ENCODE data around the gene SCART1.
"Not testable (repeated sequence)": the region's sequence is repeated elsewhere in the genome, so short reads cannot be mapped to it uniquely, and the experiment has no call there.

The SCART1 gene

DNA sequence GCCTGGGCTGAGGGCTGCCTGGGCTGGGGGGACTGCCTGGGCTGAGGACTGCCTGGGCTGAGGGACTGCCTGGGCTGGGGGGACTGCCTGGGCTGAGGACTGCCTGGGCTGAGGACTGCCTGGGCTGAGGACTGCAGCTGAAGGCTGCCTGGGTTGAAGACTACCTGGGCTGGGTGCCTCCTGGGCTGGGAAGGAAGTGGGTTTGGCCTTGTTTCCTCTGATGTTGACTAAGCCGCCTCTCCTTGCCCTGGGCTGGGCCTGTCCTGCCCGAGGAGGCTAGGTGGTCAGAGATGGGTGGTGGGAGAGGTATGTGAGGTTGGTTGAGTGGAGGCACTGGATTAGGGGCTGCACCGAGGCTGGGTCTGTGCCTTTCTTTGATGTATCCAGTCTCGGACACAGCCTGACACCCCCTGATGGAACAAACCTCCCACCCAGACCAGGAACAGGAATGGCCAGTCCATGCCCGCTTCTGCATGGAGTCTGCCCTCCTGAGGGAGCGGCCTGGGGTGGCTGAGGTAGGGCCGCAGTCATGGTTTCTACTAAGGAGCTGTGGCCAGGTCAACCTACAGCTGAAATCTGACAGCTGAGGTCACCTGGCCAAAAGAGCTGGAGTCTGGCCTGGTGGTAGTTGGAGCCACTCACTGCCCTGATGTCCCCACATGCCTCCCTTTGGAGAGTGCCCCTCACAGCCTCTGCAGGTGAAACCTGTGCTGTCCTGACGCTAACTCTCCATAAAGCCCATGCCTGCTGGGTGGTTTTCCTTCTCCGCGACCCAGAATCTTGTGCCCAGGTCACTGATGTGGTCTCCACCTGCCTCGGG lies 22.3 kb downstream of the SCART1 start:
- peaks cover 7% of the 10 kb centered on the region for H3K27me3 ChIP-seq (ENCODE audit: insufficient read depth, low read length)
- H2AFZ ChIP-seq (ENCODE audit: low read depth, low read length): no peak overlapping the region
- no peaks in the 10 kb centered on the region for H3K9me3 ChIP-seq (ENCODE audit: low read length)
- H3K4me1 ChIP-seq (ENCODE audit: insufficient read depth, low read length): no peaks in the 10 kb centered on the region
- no peaks in the 10 kb centered on the region for H3K36me3 ChIP-seq (ENCODE audit: insufficient read depth, low read length)
- no peak overlapping the region for H3K4me3 ChIP-seq (ENCODE audit: low read length)

- Histone ChIP-seq H3K4me3 (ENCODE audit: low read length) (no peak overlapping the region), H3K9me3 (ENCODE audit: low read length) (no peaks in the 10 kb centered on the region), H3K36me3 (ENCODE audit: insufficient read depth, low read length) (no peaks in the 10 kb centered on the region), H3K4me1 (ENCODE audit: insufficient read depth, low read length) (no peaks in the 10 kb centered on the region), H2AFZ (ENCODE audit: low read depth, low read length) (no peak overlapping the region), H3K27me3 (ENCODE audit: insufficient read depth, low read length) (peaks cover 13% of the 10 kb centered on the region)
Observed at GRCh38 chr10:133476641-133476990, 22.9 kb downstream of the SCART1 start.

- H3K27me3 ChIP-seq (ENCODE audit: insufficient read depth, low read length): peaks cover 14% of the 10 kb centered on the region
- no peaks in the 10 kb centered on the region for H3K4me1 ChIP-seq (ENCODE audit: insufficient read depth, low read length)
- no peaks in the 10 kb centered on the region for H3K36me3 ChIP-seq (ENCODE audit: insufficient read depth, low read length)
- H2AFZ ChIP-seq (ENCODE audit: low read depth, low read length): no peak overlapping the region
- no peaks in the 10 kb centered on the region for H3K9me3 ChIP-seq (ENCODE audit: low read length)
- H3K4me3 ChIP-seq (ENCODE audit: low read length): no peak overlapping the region
Observed at GRCh38 chr10:133481086-133481643, 27.4 kb downstream of the SCART1 start.

DNA sequence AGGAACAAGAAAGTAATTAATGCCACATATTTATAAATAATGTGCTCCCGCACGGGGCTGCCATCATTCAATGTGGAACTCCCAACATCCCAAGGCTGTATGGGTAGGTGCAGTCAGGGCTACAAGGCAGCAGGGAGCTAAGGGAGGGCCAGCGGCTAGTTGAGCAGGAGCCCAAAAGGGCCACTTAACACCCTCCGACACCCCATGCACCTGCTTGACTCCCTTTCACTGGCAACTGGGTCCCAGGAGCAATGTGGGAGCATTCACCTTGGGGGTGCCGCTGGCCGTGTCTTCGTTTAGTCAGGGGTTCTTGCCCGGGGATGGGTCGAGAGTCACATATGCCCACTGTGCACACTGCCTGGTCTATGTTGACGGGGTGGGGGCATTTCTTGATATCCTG lies 27.9 kb downstream of the SCART1 start:
- Histone ChIP-seq H3K4me3 (ENCODE audit: low read length) (no peak overlapping the region), H3K4me1 (ENCODE audit: insufficient read depth, low read length) (no peaks in the 10 kb centered on the region), H3K9me3 (ENCODE audit: low read length) (no peaks in the 10 kb centered on the region), H3K27me3 (ENCODE audit: insufficient read depth, low read length) (peaks cover 14% of the 10 kb centered on the region), H3K36me3 (ENCODE audit: insufficient read depth, low read length) (no peaks in the 10 kb centered on the region), H2AFZ (ENCODE audit: low read depth, low read length) (no peak overlapping the region)

GRCh38 chr10:133484818-133485217 lies 31.1 kb downstream of the SCART1 start:
- H2AFZ ChIP-seq (ENCODE audit: low read depth, low read length): no peak overlapping the region
- H3K27me3 ChIP-seq (ENCODE audit: insufficient read depth, low read length): peaks cover 14% of the 10 kb centered on the region
- no peaks in the 10 kb centered on the region for H3K36me3 ChIP-seq (ENCODE audit: insufficient read depth, low read length)
- no peak overlapping the region for H3K4me3 ChIP-seq (ENCODE audit: low read length)
- no peaks in the 10 kb centered on the region for H3K9me3 ChIP-seq (ENCODE audit: low read length)
- H3K4me1 ChIP-seq (ENCODE audit: insufficient read depth, low read length): no peaks in the 10 kb centered on the region

- no peak overlapping the region for H2AFZ ChIP-seq (ENCODE audit: low read depth, low read length)
- no peaks in the 10 kb centered on the region for H3K4me1 ChIP-seq (ENCODE audit: insufficient read depth, low read length)
- peaks cover under 1% of the 10 kb centered on the region for H3K27me3 ChIP-seq (ENCODE audit: insufficient read depth, low read length)
- no peak overlapping the region for H3K4me3 ChIP-seq (ENCODE audit: low read length)
- H3K36me3 ChIP-seq (ENCODE audit: insufficient read depth, low read length): no peaks in the 10 kb centered on the region
- no peaks in the 10 kb centered on the region for H3K9me3 ChIP-seq (ENCODE audit: low read length)
Observed at GRCh38 chr10:133487085-133487484, 33.3 kb downstream of the SCART1 start.

- Histone ChIP-seq H3K4me1 (ENCODE audit: insufficient read depth, low read length) (no peaks in the 10 kb centered on the region), H3K36me3 (ENCODE audit: insufficient read depth, low read length) (no peaks in the 10 kb centered on the region), H2AFZ (ENCODE audit: low read depth, low read length) (no peak overlapping the region), H3K27me3 (ENCODE audit: insufficient read depth, low read length) (no peaks in the 10 kb centered on the region), H3K9me3 (ENCODE audit: low read length) (no peaks in the 10 kb centered on the region), H3K4me3 (ENCODE audit: low read length) (no peak overlapping the region)
Observed at GRCh38 chr10:133488354-133488753, 34.6 kb downstream of the SCART1 start.

DNA sequence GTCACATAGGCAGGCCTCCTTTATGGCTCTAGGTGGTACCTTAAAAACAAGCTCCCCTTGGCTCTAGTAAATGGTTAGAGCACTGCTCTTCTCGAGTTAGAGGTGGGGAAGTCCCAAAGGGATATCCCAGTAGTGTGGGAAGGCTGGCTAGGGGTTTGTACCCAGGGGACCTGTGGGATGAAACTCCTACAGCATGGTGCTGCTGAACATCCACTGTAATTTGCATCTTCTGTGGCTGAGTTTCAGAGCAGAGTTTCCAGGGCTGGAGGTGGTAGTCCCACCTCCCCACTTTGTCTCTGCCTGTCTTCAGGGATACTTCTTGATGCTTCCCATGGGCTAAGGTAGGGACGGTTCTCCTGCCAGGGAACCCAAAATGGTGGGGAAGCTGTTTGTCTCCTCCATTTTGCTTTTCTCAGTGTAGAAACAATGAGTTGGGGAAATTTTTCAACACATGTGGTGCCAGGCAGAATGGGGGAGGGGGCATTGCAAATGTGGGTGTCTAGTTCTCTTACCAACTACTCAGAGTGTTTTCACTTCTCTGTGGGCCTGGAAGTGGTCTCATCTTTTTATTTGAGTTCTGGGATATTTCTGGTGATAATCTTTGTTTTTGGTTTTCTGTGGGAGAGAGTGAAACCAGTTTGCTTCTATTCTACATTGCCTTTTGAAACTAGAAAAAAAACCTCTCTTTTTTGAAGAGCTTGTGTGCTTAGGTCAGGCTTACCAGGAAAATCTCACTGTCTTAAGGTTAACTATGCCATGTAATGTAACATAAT lies 36.3 kb downstream of the SCART1 start:
- H3K4me3 ChIP-seq (ENCODE audit: low read length): no peak overlapping the region
- no peaks in the 10 kb centered on the region for H3K9me3 ChIP-seq (ENCODE audit: low read length)
- no peaks in the 10 kb centered on the region for H3K4me1 ChIP-seq (ENCODE audit: insufficient read depth, low read length)
- H3K36me3 ChIP-seq (ENCODE audit: insufficient read depth, low read length): no peaks in the 10 kb centered on the region
- H3K27me3 ChIP-seq (ENCODE audit: insufficient read depth, low read length): no peaks in the 10 kb centered on the region
- H2AFZ ChIP-seq (ENCODE audit: low read depth, low read length): no peak overlapping the region

DNA sequence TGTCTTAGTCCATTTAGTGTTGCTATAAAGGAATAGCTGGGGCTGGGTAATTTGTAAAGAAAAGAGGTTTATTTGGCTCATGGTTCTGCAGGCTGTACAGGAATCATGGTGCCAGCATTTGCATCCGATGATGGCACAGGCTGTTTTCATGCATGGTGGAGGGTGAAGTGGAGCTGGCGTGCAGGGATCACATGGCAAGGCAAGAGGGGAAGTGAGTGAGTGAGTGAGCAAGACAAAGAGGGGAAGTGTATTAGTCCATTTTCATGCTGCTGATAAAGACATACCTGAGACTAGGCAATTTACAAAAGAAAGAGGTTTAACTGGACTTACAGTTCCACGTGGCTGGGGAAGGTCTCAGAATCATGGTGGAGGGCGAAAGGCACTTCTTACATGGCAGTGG lies 39.8 kb downstream of the SCART1 start:
- not testable (repeated sequence) for H3K4me3 ChIP-seq (ENCODE audit: low read length); H3K36me3 ChIP-seq (ENCODE audit: insufficient read depth, low read length); H2AFZ ChIP-seq (ENCODE audit: low read depth, low read length); H3K27me3 ChIP-seq (ENCODE audit: insufficient read depth, low read length); H3K4me1 ChIP-seq (ENCODE audit: insufficient read depth, low read length); H3K9me3 ChIP-seq (ENCODE audit: low read length)

DNA sequence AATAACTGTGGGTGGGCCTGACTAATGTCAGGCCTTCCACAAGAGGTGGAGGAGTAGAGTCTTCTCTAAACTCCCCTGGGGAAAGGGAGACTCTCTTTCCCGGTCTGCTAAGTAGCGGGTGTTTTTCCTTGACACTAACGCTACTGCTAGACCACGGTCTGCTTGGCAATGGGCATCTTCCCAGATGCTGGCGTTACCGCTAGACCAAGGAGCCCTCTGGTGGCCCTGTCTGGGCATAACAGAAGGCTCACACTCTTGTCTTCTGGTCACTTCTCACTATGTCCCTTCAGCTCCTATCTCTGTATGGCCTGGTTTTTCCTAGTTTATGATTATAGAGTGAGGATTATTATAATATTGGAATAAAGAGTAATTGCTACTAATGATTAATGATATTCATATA lies 43.6 kb downstream of the SCART1 start:
- not testable (repeated sequence) for H3K36me3 ChIP-seq (ENCODE audit: insufficient read depth, low read length); H3K9me3 ChIP-seq (ENCODE audit: low read length); H3K27me3 ChIP-seq (ENCODE audit: insufficient read depth, low read length); H3K4me3 ChIP-seq (ENCODE audit: low read length); H3K4me1 ChIP-seq (ENCODE audit: insufficient read depth, low read length); H2AFZ ChIP-seq (ENCODE audit: low read depth, low read length)

DNA sequence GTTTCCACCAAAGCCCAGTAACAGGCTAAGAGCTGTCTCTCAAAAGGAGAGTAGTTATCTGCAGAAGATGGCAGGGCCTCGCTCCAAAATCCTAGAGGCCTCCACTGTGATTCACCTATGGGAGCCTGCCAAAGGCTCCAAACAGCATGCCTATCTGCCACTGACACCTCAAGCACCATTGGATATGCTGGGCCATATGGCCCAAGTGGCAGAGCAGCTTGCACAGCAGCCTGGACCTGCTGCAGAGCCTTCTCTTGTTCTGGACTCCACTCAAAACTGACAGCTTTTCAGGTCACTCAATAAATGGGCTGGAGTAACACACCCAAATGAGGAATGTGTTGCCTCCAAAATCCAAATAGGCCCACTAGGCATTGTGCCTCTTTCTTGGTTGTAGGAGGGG lies 45.4 kb downstream of the SCART1 start:
- H3K9me3 ChIP-seq (ENCODE audit: low read length); H3K27me3 ChIP-seq (ENCODE audit: insufficient read depth, low read length); H2AFZ ChIP-seq (ENCODE audit: low read depth, low read length); H3K36me3 ChIP-seq (ENCODE audit: insufficient read depth, low read length); H3K4me3 ChIP-seq (ENCODE audit: low read length); H3K4me1 ChIP-seq (ENCODE audit: insufficient read depth, low read length): not testable (repeated sequence)

GRCh38 chr10:133500897-133501296 lies 47.2 kb downstream of the SCART1 start:
- H3K36me3 ChIP-seq (ENCODE audit: insufficient read depth, low read length); H3K9me3 ChIP-seq (ENCODE audit: low read length); H2AFZ ChIP-seq (ENCODE audit: low read depth, low read length); H3K4me3 ChIP-seq (ENCODE audit: low read length); H3K4me1 ChIP-seq (ENCODE audit: insufficient read depth, low read length); H3K27me3 ChIP-seq (ENCODE audit: insufficient read depth, low read length): not testable (repeated sequence)

GRCh38 chr10:133509700-133510099 lies 56.0 kb downstream of the SCART1 start:
- no peaks in the 10 kb centered on the region for H3K36me3 ChIP-seq (ENCODE audit: insufficient read depth, low read length)
- no peak overlapping the region for H2AFZ ChIP-seq (ENCODE audit: low read depth, low read length)
- H3K4me3 ChIP-seq (ENCODE audit: low read length): no peak overlapping the region
- peaks cover 9% of the 10 kb centered on the region for H3K27me3 ChIP-seq (ENCODE audit: insufficient read depth, low read length)
- H3K4me1 ChIP-seq (ENCODE audit: insufficient read depth, low read length): no peaks in the 10 kb centered on the region
- no peaks in the 10 kb centered on the region for H3K9me3 ChIP-seq (ENCODE audit: low read length)
